Body of pancreas (tissue), 4 donors: ENCODE results near the gene PBX3. TPM values are rescaled to one million over a fixed set of nuclear protein-coding genes. Genes with fewer than 3 reads are reported as not detected.

Experiments used
- ATAC-seq: fragments of 150-250 bp; one replicate; pipeline ENCODE4 v1.9.1; 2016
- DNase-seq, 4 donors: peaks; one replicate each; pipeline ENCODE4 v3.0.0-alpha.2; 2019
- H3K27ac ChIP-seq, 4 donors: fragments of 200-600 bp; sonication (generic); 1 replicate in 3 of 4; 2 replicates in 1 of 4; pipeline versions ENCODE4 v1.5.1 to v1.6.1; 2016 to 2019; ENCODE audit warnings: mild to moderate bottlenecking in 1 of 4, mixed read lengths in 1 of 4, moderate library complexity in 1 of 4
- H3K27me3 ChIP-seq, 2 donors: fragments of 200-600 bp; sonication (generic); one replicate each; pipeline ENCODE4 v1.6.0; 2016; ENCODE audit warnings: mild to moderate bottlenecking in 1 of 2
- H3K36me3 ChIP-seq, 2 donors: fragments of 200-600 bp; sonication (generic); replicated peaks in 1 of 2; 2 replicates each; pipeline ENCODE4 v1.5.1; 2016; ENCODE audit warnings: low read depth in 2 of 2; ENCODE audit not compliant: insufficient read depth in 1 of 2
- H3K4me1 ChIP-seq: fragments of 200-600 bp; sonication (generic); one replicate; pipeline ENCODE4 v1.6.0; 2016
- H3K4me3 ChIP-seq, 2 donors: fragments of 200-600 bp; sonication (generic); 1 replicate in 1 of 2; 2 replicates in 1 of 2; pipeline ENCODE4 v1.5.1; 2016 to 2019
- H3K9me3 ChIP-seq, 3 donors: fragments of 200-600 bp; sonication (generic); 1 replicate in 2 of 3; 2 replicates in 1 of 3; pipeline ENCODE4 v1.5.1; 2016
- POLR2A ChIP-seq, 3 donors: fragments of 450-650 bp; IDR thresholded peaks; one replicate each; pipeline ENCODE4 v1.6.1; 2016; ENCODE audit warnings: antibody characterized with exemption in 3 of 3, mild to moderate bottlenecking in 2 of 3
- WGBS, 2 donors: methylation state at CpG; one replicate each; pipeline ENCODE4 v1.1.5; 2017; 5-methylcytosine and 5-hydroxymethylcytosine counted together
- intact Hi-C: fragments of 100-400 bp; cut with DNase I; formaldehyde crosslinking; loops from one replicate; pipeline ENCODE4 v1.15.1; 2023
- total RNA-seq, 2 donors: library from RNA; depleted of rRNA; stranded (reverse); fragments of >200 nt; gene quantifications; one replicate each; pipeline ENCODE4 v1.1.0, GENCODE V29; 2016
- TF ChIP-seq, protein P1 (sequence below), 7 experiments: fragments of 450-650 bp in 4 of 7; fragments of 200-600 bp in 3 of 7; sonication (generic) in 3 of 7; IDR thresholded peaks; one replicate each; pipeline ENCODE4 v1.5.1; 2016 to 2019; ENCODE audit warnings: antibody characterized with exemption in 7 of 7

Gene PBX3
- total RNA-seq, 2 donors from 2014 or later, result 12.5 to 36.3 TPM

DNA sequence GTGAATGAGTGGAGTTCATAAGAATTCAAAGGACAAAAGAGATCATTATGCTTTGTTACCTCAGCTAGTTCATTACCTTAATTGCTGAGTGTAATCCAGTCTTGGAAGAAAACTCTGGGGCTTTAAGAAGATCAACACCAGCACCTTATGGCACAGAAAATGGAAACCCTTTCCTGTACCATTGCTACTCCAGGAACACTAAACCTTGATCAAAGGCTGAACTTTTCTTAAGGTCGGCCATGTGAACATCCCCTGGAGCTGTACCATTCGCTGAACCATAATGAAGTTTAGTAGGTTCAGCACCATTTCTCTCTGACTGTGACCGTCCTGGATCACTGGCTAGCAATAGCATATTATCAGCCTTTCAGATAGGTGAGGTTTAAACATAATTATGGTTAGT, 97.4 kb downstream of the PBX3 start:
- no peaks in the 10 kb centered on the region for H3K27me3 ChIP-seq
- 83 to 85% methylated on average over 3 of the region's 3 CpGs for WGBS, 2 donors
- peak overlapping the region in 1 of 4 donors; percentile 0 for H3K27ac ChIP-seq
- intact Hi-C loops, result no loop called here
- DNase-seq, result no peak
- TF ChIP-seq, protein P1, sequence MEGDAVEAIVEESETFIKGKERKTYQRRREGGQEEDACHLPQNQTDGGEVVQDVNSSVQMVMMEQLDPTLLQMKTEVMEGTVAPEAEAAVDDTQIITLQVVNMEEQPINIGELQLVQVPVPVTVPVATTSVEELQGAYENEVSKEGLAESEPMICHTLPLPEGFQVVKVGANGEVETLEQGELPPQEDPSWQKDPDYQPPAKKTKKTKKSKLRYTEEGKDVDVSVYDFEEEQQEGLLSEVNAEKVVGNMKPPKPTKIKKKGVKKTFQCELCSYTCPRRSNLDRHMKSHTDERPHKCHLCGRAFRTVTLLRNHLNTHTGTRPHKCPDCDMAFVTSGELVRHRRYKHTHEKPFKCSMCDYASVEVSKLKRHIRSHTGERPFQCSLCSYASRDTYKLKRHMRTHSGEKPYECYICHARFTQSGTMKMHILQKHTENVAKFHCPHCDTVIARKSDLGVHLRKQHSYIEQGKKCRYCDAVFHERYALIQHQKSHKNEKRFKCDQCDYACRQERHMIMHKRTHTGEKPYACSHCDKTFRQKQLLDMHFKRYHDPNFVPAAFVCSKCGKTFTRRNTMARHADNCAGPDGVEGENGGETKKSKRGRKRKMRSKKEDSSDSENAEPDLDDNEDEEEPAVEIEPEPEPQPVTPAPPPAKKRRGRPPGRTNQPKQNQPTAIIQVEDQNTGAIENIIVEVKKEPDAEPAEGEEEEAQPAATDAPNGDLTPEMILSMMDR (IDR thresholded peaks at IDR 0.05), result no peak
- TF ChIP-seq POLR2A (IDR thresholded peaks at IDR 0.05), result no peak
- no peak overlapping the region for H3K4me3 ChIP-seq
- no peaks in the 10 kb centered on the region for H3K36me3 ChIP-seq
- H3K4me1 ChIP-seq, result peaks cover 8% of the 10 kb centered on the region
- H3K9me3 ChIP-seq, result no peaks in the 10 kb centered on the region
- ATAC-seq, result no peak

DNA sequence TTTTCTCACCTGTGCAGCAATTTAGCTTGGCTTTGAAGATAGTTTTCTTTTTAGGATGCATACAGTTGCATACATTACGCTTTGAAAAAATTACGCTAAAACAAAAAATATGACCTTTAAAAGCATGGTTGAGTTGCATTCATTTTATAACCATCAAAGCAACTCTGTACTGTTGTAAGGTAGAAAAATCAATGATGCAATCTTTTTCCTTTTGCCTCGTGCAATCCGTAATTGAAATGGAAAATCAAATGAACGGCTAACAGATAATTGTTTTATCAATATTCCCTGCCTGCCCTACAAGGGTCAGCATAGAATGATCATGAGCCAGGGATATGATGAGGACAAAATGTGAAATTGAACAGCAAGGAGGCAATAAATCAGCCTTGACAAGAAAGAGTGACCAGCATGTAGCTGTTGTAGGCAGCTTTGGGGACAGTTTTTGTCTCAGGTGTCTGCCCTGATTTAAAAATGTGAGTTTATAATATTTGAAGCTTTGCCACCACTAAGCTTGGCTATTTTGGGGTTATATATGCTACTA, 98.2 kb downstream of the PBX3 start:
- Histone ChIP-seq H3K9me3 (no peaks in the 10 kb centered on the region), H3K4me1 (peaks cover 8% of the 10 kb centered on the region), H3K27me3 (no peaks in the 10 kb centered on the region), H3K4me3 (no peak overlapping the region), H3K36me3 (no peaks in the 10 kb centered on the region), H3K27ac (no peak overlapping the region)
- TF ChIP-seq POLR2A (IDR thresholded peaks at IDR 0.05), result no peak
- TF ChIP-seq, protein P1 (IDR thresholded peaks at IDR 0.05), result no peak
- intact Hi-C loops, result no loop called here
- 56 to 59% methylated on average over 5 of the region's 5 CpGs for WGBS, 2 donors
- DNase-seq, result no peak
- no peak for ATAC-seq

DNA sequence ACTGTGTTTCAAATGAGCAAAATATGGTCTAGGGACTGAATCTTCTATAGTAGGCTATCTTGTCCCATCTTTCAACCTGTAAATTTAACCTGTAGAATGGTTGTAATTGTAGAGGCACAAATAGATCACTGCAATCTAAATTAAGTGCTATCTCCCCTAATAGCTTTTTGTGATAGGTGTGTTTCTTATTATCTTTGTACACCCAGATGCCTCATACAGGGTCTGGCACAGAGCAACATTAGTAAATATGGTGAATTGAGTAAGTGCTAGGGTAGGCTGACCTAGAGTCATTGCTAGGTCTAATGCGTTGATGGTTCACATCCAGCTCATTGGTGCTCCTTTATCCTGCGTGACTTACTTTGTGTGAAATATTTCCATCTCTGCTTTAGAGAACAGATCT, 100.6 kb downstream of the PBX3 start:
- H3K27me3 ChIP-seq, result no peaks in the 10 kb centered on the region
- no peak overlapping the region for H3K27ac ChIP-seq
- TF ChIP-seq, protein P1 (IDR thresholded peaks at IDR 0.05), result no peak
- TF ChIP-seq POLR2A (IDR thresholded peaks at IDR 0.05), result no peak
- no peak overlapping the region for H3K4me3 ChIP-seq
- peaks cover 18% of the 10 kb centered on the region for H3K4me1 ChIP-seq
- DNase-seq (no peak), ATAC-seq (no peak)
- no peaks in the 10 kb centered on the region for H3K9me3 ChIP-seq
- 98 to 100% methylated on average over 2 of the region's 2 CpGs for WGBS, 2 donors
- no peaks in the 10 kb centered on the region for H3K36me3 ChIP-seq
- intact Hi-C loops, result no loop called here

DNA sequence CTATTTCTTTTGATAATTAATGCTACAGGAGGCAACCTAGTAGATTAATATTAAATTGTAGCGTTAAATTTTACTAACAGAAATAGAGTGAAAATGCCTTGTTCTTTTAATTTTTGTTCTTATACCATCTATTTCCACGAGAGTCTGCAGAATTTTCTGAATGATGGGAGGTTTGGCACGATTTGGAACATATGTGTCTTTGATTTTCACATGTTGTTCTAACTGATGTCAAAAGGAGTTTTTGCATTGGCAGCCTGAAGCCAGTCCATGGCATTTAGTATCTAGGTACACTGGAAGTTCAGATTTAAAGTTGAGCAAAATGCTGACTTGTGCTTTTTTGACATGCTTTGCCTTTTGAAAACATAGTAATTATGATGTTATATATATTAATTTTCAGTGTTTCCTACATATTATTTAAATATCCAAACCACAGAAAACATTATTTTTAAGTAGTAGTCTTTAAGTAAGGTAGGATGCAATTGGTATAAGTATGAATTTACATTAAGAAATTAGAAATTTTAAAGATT, 103.0 kb downstream of the PBX3 start:
- DNase-seq, result no peak
- TF ChIP-seq, protein P1 (IDR thresholded peaks at IDR 0.05), result no peak
- no peak for TF ChIP-seq POLR2A (IDR thresholded peaks at IDR 0.05)
- peaks cover 18% of the 10 kb centered on the region for H3K4me1 ChIP-seq
- 63 to 72% methylated on average over 3 of the region's 3 CpGs for WGBS, 2 donors
- H3K4me3 ChIP-seq, result no peak overlapping the region
- no peak for ATAC-seq
- no peaks in the 10 kb centered on the region for H3K27me3 ChIP-seq
- H3K9me3 ChIP-seq, result no peaks in the 10 kb centered on the region
- H3K27ac ChIP-seq, result no peak overlapping the region
- intact Hi-C loops, result no loop called here
- H3K36me3 ChIP-seq, result no peaks in the 10 kb centered on the region

DNA sequence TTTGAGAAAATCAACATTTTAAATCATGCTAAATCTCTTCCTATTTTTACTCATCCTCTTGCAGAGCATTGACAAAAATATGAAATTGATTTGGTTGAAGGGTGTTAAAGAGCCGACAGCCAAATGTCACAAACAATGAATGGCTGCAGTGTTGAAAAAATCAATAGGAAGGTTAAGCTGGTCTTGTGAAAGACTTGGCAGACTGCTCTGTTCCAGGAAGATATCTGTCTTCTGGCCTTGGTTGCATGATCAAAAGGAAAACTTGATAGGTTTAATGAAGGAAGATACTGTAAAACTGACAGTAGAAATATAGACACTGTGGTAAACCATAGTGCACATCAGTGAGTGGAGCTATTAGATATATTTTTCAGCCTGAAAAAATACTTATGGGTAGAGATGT, 103.6 kb downstream of the PBX3 start:
- intact Hi-C loops, result no loop called here
- H3K36me3 ChIP-seq, result no peaks in the 10 kb centered on the region
- H3K4me3 ChIP-seq, result no peak overlapping the region
- no peak overlapping the region for H3K27ac ChIP-seq
- DNase-seq (peak in 1 of 4 donors; percentile 15), ATAC-seq (no peak)
- H3K9me3 ChIP-seq, result no peaks in the 10 kb centered on the region
- WGBS, 2 donors, result 13 to 18% methylated on average over 1 of the region's 1 CpG
- peaks cover 18% of the 10 kb centered on the region for H3K4me1 ChIP-seq
- no peaks in the 10 kb centered on the region for H3K27me3 ChIP-seq
- no peak for TF ChIP-seq POLR2A (IDR thresholded peaks at IDR 0.05)
- TF ChIP-seq, protein P1 (IDR thresholded peaks at IDR 0.05), result no peak
